GM04504 (cell line): ENCODE measurements around the gene NCOA1.
"Not testable (repeated sequence)": the region's sequence is repeated elsewhere in the genome, so short reads cannot be mapped to it uniquely, and the experiment has no call there.

ENCODE experiments used
- DNase-seq: peaks from one replicate; pipeline ENCODE4 v3.0.0-alpha.2; 2012; ENCODE audit warnings: low read depth

The NCOA1 gene

GRCh38 chr2:24635181-24635580, 144.1 kb downstream of the NCOA1 start:
- peak; percentile 26 for DNase-seq

GRCh38 chr2:24638568-24638967, 147.5 kb downstream of the NCOA1 start:
- no peak for DNase-seq

GRCh38 chr2:24642351-24642750, 151.3 kb downstream of the NCOA1 start:
- no peak for DNase-seq

- no peak for DNase-seq
Measured at GRCh38 chr2:24643051-24643450, 152.0 kb downstream of the NCOA1 start.

DNA sequence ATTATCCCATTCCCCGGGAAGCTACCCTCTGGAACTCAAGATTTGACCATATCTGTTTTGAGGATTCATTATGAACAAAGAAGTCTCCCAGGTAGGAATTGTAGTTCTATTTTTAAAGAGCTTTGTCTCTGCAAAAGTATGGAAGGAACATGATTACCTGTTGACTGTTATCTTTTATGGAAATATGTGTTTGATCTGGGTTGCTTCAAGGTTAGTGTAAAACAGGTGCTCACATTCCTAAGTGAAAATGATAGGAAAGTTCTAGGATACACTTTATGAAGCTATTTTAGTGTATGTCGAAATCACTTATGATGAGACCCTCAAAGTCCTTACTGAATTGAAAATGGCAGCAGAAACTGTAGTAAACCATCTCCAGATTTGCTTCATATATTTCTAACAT, 153.0 kb downstream of the NCOA1 start:
- no peak for DNase-seq

GRCh38 chr2:24650997-24651642, 160.1 kb downstream of the NCOA1 start:
- DNase-seq = no peak

DNA sequence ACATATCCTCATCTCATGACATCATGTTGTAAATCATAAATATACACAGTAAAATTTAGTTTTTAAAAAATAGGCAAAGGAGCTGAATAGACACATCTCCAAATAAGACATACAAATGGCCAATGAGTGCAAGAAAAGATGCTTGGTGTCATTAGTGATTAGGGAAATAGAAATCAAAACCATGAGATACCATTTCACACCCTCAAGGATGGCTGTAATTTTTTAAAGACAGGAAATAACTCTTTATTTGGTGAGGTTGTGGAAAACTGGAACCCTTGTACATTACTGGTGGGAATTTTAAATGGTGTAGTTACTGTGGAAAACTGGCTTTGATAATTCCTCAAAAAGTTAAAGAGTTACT, 160.6 kb downstream of the NCOA1 start:
- DNase-seq = no peak

- no peak for DNase-seq
Measured at GRCh38 chr2:24652265-24653182, 161.5 kb downstream of the NCOA1 start.

GRCh38 chr2:24657818-24658217, 166.8 kb downstream of the NCOA1 start:
- no peak for DNase-seq

- DNase-seq = no peak
Measured at GRCh38 chr2:24658531-24659202, 167.6 kb downstream of the NCOA1 start.

GRCh38 chr2:24659862-24660261, 168.8 kb downstream of the NCOA1 start:
- DNase-seq = no peak

- DNase-seq = no peak
Measured at GRCh38 chr2:24667542-24667941, 176.5 kb downstream of the NCOA1 start.

GRCh38 chr2:24671230-24671629, 180.2 kb downstream of the NCOA1 start:
- DNase-seq = no peak

GRCh38 chr2:24672589-24672988, 181.5 kb downstream of the NCOA1 start:
- no peak for DNase-seq

DNA sequence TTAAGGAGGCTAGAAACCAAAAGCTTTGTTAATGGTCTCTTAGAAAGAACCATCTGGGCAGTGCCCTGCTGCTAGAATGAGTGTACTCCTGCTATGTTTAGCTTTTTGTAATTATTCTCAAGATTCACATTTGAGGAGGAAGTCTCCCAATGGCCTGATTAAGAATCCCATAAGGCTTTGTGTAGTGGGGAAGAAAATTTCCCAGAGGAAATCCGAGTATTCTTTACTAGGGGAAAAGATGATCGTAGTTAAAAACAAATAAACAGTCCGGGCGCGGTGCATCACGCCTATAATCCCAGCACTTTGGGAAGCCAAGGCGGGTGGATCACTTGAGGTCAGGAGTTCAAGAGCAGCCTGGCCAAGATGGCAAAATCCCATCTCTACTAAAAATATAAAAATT, 184.3 kb downstream of the NCOA1 start:
- no peak for DNase-seq

- DNase-seq = no peak
Measured at GRCh38 chr2:24676493-24676892, 185.4 kb downstream of the NCOA1 start.

- not testable (repeated sequence) for DNase-seq
Measured at GRCh38 chr2:24678066-24678465, 187.0 kb downstream of the NCOA1 start.

GRCh38 chr2:24680196-24680595, 189.1 kb downstream of the NCOA1 start:
- DNase-seq = no peak

DNA sequence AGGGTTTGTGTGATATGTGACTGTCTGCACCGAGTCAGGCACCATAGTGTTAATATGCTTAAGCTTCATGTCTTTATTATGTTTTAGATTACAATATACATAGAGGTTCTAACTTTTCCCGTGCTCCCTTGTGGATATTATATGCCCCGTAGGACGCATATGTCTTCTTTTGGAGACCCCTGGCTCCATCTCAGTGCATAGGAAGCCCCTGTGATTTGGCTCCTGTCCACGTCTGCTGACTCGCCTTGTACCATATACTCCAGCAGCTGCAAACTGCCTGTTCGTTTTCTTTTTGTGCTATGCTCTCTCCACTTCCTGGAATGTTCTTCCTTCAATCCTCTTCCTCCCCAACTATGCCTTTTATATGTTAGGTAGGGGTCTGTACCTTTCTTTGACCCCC, 191.2 kb downstream of the NCOA1 start:
- no peak for DNase-seq

GRCh38 chr2:24683408-24683807, 192.4 kb downstream of the NCOA1 start:
- DNase-seq = no peak

- no peak for DNase-seq
Measured at GRCh38 chr2:24690524-24690923, 199.5 kb downstream of the NCOA1 start.

DNA sequence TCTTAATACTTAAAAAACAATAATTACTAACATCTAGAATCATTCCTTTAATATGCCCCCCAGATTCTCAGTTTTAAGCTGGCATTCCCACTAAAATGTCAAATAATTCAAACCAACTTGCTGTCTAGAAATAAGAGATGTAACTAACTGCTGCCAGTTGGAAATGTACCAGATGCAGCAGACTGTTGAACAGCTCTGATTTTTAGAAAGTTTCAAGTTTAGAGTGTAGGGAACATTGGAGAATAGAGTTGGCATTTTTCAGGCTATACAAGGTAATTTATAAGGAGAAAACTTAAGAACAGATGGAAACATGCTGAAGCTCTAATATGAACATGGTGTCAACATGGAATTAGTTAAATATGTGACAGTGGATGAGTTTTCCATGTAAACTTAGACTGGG, 200.8 kb downstream of the NCOA1 start:
- no peak for DNase-seq

- DNase-seq = no peak
Measured at GRCh38 chr2:24697792-24698191, 206.7 kb downstream of the NCOA1 start.
